Fibroblast of pulmonary artery (primary cell): ENCODE results near the gene ATF2.
A peak's percentile ranks its signal among the peaks of the same experiment; 100 is the strongest.
"Not testable (repeated sequence)": the region's sequence is repeated elsewhere in the genome, so short reads cannot be mapped to it uniquely, and the experiment has no call there.

Experiments used
- DNase-seq: peaks from one replicate; pipeline ENCODE4 v3.0.0-alpha.2; 2010; ENCODE audit warnings: low read depth
- H3K4me3 ChIP-seq: replicated peaks from 2 replicates; pipeline ENCODE4 v1.5.1; 2011; ENCODE audit warnings: low read depth, mild to moderate bottlenecking, control low read depth, low read length, moderate library complexity
- TF ChIP-seq, protein P1 (sequence below): IDR thresholded peaks from 2 replicates; pipeline ENCODE4 v1.5.1; 2011; ENCODE audit warnings: mild to moderate bottlenecking, control low read depth, low read length, inconsistent platforms; ENCODE audit errors: missing control alignments

ATF2 gene

DNA sequence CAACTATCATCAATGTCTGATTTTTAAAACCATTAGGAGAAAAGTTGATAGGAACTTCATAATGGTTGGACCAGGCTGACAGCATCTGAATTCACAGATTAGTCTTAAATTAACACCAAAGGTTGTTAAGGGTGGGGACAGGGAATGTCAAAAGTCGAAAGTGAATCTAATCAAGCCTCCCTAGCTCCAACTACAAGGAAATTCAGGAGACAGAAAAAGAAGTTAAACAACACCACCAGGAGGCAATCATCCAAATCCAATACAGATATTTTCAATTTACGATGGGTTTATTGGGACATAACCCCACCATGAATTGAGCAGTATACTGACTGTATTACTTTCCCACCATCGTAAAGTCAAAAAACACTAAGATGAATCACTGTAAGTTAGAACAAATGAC is 32.8 kb downstream of the ATF2 start:
- DNase-seq, result no peak
- TF ChIP-seq, protein P1, sequence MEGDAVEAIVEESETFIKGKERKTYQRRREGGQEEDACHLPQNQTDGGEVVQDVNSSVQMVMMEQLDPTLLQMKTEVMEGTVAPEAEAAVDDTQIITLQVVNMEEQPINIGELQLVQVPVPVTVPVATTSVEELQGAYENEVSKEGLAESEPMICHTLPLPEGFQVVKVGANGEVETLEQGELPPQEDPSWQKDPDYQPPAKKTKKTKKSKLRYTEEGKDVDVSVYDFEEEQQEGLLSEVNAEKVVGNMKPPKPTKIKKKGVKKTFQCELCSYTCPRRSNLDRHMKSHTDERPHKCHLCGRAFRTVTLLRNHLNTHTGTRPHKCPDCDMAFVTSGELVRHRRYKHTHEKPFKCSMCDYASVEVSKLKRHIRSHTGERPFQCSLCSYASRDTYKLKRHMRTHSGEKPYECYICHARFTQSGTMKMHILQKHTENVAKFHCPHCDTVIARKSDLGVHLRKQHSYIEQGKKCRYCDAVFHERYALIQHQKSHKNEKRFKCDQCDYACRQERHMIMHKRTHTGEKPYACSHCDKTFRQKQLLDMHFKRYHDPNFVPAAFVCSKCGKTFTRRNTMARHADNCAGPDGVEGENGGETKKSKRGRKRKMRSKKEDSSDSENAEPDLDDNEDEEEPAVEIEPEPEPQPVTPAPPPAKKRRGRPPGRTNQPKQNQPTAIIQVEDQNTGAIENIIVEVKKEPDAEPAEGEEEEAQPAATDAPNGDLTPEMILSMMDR, result no peak
- H3K4me3 ChIP-seq, result no peak overlapping the region

DNA sequence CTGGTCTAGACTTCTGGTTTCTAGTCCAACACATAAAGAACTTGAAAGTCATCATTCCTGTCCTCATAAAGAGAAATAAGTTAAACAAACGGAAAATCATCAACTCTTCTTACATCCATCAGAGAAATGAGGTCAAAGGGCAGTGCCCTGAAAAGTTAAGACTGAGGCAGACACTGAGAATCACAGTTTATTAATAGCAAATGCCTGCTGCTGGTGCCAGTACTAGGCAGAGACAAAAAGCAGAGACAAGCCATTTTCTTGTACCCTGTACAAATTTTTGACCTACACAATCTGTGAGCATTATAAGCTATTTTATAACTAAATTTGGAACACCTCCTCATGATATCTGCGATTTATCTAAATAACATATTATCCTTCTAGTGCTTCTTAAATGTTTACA is 36.8 kb downstream of the ATF2 start:
- DNase-seq, result no peak
- TF ChIP-seq, protein P1, result no peak

DNA sequence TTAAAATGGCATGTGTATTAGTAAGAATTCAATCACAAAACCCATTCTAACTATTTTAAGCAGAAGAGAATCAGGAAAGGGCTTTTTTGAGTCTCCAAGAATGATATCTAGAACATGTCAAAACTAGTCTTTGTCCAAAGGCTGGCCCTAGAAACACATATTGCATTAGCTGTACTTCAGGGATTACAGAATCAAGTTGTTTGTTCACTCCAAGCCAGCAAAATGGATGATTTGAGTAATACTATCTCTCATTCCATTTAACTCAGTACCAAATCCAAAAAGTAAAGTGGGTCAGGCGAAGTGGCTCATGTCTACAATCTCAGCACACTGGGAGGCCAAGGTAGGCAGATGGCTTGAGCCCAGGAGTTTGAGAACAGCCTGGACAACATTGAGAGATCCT is 41.3 kb downstream of the ATF2 start:
- TF ChIP-seq, protein P1, result no peak
- H3K4me3 ChIP-seq, result no peak overlapping the region
- DNase-seq, result peak; percentile 18

More for the DNA sequence above, 36.8 kb downstream of the ATF2 start:
- no peak overlapping the region for H3K4me3 ChIP-seq

DNA sequence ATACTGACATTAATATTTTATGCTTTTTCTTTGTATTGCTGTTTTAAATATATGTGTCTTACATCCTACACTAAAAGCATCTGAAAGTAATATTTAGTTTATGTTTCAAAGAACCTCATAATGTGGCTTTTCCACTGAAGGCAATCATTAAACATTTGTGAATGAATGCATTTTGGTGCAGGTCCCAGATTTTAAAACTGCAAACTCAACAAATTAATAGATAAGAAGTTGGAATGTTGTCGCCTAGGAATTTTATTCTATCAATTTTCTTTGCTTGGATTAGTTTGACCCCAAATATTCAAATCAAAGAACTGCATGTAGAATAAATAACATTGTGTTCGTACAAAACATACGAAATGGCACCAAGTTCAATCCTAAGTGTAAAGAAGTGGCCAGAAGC is 44.7 kb downstream of the ATF2 start:
- no peak for DNase-seq
- H3K4me3 ChIP-seq, result no peak overlapping the region
- TF ChIP-seq, protein P1, result no peak

DNA sequence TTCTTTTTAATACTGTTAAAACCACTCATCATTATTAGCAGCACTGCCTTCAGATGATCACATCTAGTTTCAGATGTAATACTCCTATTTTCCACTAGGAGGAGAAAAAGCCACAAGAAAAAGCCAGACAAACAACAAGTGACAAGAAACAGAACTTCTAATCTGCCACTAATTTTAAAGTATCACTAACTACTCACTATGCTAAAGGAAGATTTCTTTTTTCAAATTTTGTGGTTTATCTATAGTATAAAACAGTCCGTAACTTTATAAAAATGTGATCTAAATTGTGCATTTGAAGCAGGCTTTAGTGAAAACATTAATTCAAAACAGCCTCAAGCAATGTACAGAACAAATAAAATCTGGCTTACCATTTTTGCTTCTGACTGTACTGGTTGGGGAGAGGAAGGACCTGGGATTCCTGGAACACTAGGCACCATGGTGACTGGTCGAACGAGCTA is 56.8 kb downstream of the ATF2 start:
- TF ChIP-seq, protein P1, result peak; percentile 71
- peak; percentile 73 for DNase-seq
- H3K4me3 ChIP-seq, result no peak overlapping the region

DNA sequence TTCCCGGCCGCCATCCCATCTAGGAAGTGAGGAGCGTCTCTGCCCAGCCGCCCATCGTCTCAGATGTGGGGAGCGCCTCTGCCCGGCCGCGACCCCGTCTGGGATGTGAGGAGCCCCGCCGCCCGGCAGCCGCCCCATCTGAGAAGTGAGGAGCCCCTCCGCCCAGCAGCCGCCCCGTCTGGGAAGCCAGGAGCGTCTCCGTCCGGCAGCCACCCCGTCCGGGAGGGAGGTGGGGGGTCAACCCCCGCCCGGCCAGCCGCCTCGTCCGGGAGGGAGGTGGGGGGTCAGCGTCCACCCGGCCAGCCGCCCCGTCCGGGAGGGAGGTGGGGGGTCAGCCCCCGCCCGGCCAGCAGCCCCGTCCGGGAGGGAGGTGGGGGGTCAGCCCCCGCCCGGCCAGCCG is 59.9 kb downstream of the ATF2 start:
- H3K4me3 ChIP-seq, DNase-seq: not testable (repeated sequence)

DNA sequence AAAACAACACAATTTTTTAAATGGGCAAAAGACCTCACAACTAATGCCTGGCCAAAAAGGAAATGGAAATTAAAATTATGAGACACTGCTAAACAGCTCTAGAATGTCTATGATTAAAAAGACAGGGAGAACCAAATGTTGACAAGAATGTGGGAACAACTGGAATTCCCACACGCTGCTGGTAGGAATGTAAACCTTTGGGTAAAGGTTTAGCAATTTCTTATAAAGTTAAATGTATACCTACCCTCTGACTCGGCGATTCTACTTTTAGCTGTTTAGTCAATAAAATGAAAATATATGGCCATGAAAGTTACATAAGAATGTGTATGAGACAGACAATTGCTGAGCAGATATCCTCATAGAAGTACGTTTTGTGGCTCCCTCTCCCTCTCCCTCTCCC is 60.9 kb downstream of the ATF2 start:
- no peak for DNase-seq
- H3K4me3 ChIP-seq, result no peak overlapping the region
- TF ChIP-seq, protein P1, result no peak
